ENCODE data around the gene MAFF. TPM values are rescaled to one million over a fixed set of nuclear protein-coding genes. Genes with fewer than 3 reads are reported as not detected.

MAFF gene
- total and polyA plus RNA-seq, 9 of the 15 experiments (the other 6 are each of a cell fraction or from before 2014, with no cell fraction given) = 0.51 to 8.0 (median 5.4) TPM

DNA sequence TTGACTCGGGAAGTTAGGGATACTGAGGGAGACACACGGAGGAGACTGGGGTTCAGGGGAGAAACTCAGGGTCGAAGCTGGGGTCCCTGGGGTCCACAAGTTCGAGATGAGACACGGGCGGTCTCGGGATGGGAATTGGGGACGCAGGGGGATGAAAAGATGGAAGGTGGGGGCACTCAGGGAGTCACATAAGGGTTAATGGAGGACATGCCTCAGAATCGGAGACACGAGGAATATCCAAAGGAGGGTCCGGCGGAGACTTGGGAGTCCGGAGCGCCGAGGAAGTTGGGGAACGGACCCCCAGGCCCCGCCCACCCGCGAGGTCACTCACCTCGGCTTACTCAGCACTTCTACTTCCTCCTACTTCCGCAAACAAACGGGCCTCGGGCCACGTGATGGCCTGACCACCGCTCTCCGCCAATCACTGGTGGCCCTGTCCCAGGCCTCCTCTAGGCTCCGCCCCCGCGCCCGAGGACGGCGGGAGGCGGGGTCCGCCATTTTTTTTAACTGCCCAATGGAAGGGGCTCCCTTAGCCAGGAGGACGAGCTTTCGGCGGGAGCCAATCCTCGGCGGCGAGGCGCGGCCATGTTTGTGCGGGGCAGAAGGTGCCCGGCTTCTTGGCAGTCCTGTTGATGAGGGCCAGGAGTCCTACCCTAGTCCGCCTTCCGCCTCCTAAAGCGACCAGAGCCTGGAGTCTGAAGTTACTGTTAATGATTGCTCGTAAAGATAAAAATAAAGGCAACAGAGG lies 20.2 kb upstream of the MAFF start, which contains the start of gene PLA2G6 (continued):
- TF ChIP-seq, protein P1, sequence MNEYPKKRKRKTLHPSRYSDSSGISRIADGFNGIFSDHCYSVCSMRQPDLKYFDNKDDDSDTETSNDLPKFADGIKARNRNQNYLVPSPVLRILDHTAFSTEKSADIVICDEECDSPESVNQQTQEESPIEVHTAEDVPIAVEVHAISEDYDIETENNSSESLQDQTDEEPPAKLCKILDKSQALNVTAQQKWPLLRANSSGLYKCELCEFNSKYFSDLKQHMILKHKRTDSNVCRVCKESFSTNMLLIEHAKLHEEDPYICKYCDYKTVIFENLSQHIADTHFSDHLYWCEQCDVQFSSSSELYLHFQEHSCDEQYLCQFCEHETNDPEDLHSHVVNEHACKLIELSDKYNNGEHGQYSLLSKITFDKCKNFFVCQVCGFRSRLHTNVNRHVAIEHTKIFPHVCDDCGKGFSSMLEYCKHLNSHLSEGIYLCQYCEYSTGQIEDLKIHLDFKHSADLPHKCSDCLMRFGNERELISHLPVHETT (CRISPR knock-in tag; conservative IDR thresholded peaks at IDR 0.05 in 1 of 2, IDR thresholded peaks at IDR 0.05 in 1 of 2) = peak in 1 of 2 experiments; percentile 33; a peak in 2 of 4 replicates
- TF ChIP-seq GTF2E2 (tag; IDR thresholded peaks at IDR 0.05) = no peak
- TF ChIP-seq CC2D1A (IDR thresholded peaks at IDR 0.05) = peak; percentile 49; the same call in 1 of the 2 replicates
- TF ChIP-seq MAFF (IDR thresholded peaks at IDR 0.05; ENCODE audit: low read length) = peak; percentile 32; the same call in 1 of the 2 replicates
- TF ChIP-seq DPF2 (IDR thresholded peaks at IDR 0.05) = no peak; the same call in 1 of the 2 replicates
- TF ChIP-seq, protein P2, sequence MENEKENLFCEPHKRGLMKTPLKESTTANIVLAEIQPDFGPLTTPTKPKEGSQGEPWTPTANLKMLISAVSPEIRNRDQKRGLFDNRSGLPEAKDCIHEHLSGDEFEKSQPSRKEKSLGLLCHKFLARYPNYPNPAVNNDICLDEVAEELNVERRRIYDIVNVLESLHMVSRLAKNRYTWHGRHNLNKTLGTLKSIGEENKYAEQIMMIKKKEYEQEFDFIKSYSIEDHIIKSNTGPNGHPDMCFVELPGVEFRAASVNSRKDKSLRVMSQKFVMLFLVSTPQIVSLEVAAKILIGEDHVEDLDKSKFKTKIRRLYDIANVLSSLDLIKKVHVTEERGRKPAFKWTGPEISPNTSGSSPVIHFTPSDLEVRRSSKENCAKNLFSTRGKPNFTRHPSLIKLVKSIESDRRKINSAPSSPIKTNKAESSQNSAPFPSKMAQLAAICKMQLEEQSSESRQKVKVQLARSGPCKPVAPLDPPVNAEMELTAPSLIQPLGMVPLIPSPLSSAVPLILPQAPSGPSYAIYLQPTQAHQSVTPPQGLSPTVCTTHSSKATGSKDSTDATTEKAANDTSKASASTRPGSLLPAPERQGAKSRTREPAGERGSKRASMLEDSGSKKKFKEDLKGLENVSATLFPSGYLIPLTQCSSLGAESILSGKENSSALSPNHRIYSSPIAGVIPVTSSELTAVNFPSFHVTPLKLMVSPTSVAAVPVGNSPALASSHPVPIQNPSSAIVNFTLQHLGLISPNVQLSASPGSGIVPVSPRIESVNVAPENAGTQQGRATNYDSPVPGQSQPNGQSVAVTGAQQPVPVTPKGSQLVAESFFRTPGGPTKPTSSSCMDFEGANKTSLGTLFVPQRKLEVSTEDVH (IDR thresholded peaks at IDR 0.05; ENCODE audit: low read depth, partially characterized antibody) = no peak
- peak; percentile 48 for TF ChIP-seq POLR2H (tag; IDR thresholded peaks at IDR 0.05; ENCODE audit: low read depth)
- TF ChIP-seq TFAM (CRISPR knock-in tag; conservative IDR thresholded peaks at IDR 0.05) = no peak
- peak; percentile 98 to 100 (median 99) for TF ChIP-seq YY1 (IDR thresholded peaks at IDR 0.05; ENCODE audit: borderline replicate concordance in 1 of 3, control insufficient read depth in 1 of 3, extremely low read depth in 1 of 3, insufficient read depth in 3 of 3, insufficient read length in 1 of 3, insufficient replicate concordance in 2 of 3, low read depth in 1 of 3, low read length in 2 of 3)
- TF ChIP-seq ZFX (CRISPR knock-in tag; IDR thresholded peaks at IDR 0.05) = peak; percentile 31
- TF ChIP-seq SMAD2 (IDR thresholded peaks at IDR 0.05; ENCODE audit: low read depth, low read length) = no peak
- TF ChIP-seq C11orf30 (IDR thresholded peaks at IDR 0.05; ENCODE audit: low read depth) = peak; percentile 95
- no peak for TF ChIP-seq ZNF175 (CRISPR knock-in tag; IDR thresholded peaks at IDR 0.05; ENCODE audit: low read depth)
- TF ChIP-seq, protein P3, sequence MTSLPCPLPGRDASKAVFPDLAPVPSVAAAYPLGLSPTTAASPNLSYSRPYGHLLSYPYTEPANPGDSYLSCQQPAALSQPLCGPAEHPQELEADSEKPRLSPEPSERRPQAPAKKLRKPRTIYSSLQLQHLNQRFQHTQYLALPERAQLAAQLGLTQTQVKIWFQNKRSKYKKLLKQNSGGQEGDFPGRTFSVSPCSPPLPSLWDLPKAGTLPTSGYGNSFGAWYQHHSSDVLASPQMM (CRISPR knock-in tag; IDR thresholded peaks at IDR 0.05) = no peak
- TF ChIP-seq, protein P4, sequence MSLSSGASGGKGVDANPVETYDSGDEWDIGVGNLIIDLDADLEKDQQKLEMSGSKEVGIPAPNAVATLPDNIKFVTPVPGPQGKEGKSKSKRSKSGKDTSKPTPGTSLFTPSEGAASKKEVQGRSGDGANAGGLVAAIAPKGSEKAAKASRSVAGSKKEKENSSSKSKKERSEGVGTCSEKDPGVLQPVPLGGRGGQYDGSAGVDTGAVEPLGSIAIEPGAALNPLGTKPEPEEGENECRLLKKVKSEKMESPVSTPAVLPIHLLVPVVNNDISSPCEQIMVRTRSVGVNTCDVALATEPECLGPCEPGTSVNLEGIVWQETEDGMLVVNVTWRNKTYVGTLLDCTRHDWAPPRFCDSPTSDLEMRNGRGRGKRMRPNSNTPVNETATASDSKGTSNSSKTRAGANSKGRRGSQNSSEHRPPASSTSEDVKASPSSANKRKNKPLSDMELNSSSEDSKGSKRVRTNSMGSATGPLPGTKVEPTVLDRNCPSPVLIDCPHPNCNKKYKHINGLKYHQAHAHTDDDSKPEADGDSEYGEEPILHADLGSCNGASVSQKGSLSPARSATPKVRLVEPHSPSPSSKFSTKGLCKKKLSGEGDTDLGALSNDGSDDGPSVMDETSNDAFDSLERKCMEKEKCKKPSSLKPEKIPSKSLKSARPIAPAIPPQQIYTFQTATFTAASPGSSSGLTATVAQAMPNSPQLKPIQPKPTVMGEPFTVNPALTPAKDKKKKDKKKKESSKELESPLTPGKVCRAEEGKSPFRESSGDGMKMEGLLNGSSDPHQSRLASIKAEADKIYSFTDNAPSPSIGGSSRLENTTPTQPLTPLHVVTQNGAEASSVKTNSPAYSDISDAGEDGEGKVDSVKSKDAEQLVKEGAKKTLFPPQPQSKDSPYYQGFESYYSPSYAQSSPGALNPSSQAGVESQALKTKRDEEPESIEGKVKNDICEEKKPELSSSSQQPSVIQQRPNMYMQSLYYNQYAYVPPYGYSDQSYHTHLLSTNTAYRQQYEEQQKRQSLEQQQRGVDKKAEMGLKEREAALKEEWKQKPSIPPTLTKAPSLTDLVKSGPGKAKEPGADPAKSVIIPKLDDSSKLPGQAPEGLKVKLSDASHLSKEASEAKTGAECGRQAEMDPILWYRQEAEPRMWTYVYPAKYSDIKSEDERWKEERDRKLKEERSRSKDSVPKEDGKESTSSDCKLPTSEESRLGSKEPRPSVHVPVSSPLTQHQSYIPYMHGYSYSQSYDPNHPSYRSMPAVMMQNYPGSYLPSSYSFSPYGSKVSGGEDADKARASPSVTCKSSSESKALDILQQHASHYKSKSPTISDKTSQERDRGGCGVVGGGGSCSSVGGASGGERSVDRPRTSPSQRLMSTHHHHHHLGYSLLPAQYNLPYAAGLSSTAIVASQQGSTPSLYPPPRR (CRISPR knock-in tag; IDR thresholded peaks at IDR 0.05; ENCODE audit: borderline replicate concordance) = no peak
